Prostate gland (tissue), 2 donors: Measurements from ENCODE around the gene EXOC3.

Source experiments
- CTCF ChIP-seq, 4 experiments: fragments of 200-600 bp in 2 of 4; fragments of 450-650 bp in 2 of 4; sonication (generic) in 2 of 4; IDR thresholded peaks; 1 replicate in 3 of 4; 2 replicates in 1 of 4; pipeline ENCODE4 v1.5.1; 2016 to 2019; ENCODE audit warnings: antibody characterized with exemption in 4 of 4, mild to moderate bottlenecking in 2 of 4, moderate library complexity in 2 of 4
- POLR2A ChIP-seq: fragments of 450-650 bp; IDR thresholded peaks from one replicate; pipeline ENCODE4 v1.6.1; 2016; ENCODE audit warnings: antibody characterized with exemption, mild to moderate bottlenecking

- TF ChIP-seq CTCF (IDR thresholded peaks at IDR 0.05) (no peak), POLR2A (no peak)
Observed at GRCh38 chr5:501831-502184, 58.8 kb downstream of the EXOC3 start.
